ENCODE results near the gene SF1. TPM values are rescaled to one million over a fixed set of nuclear protein-coding genes. Genes with fewer than 3 reads are reported as not detected.
"Not testable (repeated sequence)": the region's sequence is repeated elsewhere in the genome, so short reads cannot be mapped to it uniquely, and the experiment has no call there.

The SF1 gene, protein sequence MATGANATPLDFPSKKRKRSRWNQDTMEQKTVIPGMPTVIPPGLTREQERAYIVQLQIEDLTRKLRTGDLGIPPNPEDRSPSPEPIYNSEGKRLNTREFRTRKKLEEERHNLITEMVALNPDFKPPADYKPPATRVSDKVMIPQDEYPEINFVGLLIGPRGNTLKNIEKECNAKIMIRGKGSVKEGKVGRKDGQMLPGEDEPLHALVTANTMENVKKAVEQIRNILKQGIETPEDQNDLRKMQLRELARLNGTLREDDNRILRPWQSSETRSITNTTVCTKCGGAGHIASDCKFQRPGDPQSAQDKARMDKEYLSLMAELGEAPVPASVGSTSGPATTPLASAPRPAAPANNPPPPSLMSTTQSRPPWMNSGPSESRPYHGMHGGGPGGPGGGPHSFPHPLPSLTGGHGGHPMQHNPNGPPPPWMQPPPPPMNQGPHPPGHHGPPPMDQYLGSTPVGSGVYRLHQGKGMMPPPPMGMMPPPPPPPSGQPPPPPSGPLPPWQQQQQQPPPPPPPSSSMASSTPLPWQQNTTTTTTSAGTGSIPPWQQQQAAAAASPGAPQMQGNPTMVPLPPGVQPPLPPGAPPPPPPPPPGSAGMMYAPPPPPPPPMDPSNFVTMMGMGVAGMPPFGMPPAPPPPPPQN
- polyA plus RNA-seq (ENCODE audit: insufficient read length): 225 TPM

DNA sequence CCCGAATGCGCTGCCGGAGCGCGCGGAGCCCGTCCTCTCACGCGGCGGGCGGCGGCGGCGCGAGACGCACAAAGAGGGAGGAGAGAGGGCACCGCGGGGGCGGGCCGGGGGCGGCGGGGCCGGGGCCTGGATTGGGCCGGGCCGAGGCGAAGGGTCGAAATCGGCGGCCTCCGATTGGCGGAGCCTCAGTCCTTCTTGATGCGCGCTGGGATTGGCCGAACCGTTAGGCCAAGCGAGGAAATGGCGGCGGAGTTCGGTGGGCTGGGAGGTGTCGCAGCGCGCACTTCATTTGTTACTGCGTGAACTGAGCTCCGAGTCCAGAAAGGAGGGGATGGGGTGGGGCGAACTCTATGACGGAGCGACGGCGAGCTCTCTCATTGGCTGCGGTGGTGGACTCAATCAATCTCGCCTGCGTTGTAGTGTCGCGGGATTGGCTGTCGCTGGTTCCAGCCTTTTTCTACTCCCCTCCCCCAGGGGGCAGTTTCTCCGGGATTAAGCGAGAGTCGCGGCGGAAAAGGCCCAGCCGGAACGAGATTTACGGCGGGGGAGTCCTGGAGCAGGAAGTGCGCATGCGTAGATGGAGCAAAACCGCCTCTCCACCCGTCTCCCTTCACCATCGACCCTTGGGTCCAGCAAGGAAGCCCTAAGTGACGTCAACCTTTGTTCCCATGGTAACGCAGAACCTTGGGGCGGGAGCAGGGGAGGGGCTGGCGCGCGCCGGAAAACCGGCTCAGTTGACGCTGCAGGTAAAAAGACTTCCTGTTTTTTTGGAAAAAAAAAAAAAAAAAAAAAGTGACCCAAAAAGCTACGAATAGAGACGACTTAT lies at the start of gene SF1:
SF1 (minus strand) TSS at position 70 of the 826 bp plus-strand sequence. CDS start 150 bp downstream, outside the sequence.
- DNase-seq (ENCODE audit: low read depth): peak; percentile 99

GRCh38 chr11:64827451-64827839 lies 49.1 kb upstream of the SF1 start:
- DNase-seq (ENCODE audit: low read depth): no peak

- no peak for DNase-seq (ENCODE audit: low read depth)
Observed at GRCh38 chr11:64826578-64827450, 48.5 kb upstream of the SF1 start.

- DNase-seq (ENCODE audit: low read depth): no peak
Observed at GRCh38 chr11:64826062-64826461, 47.7 kb upstream of the SF1 start.

GRCh38 chr11:64823568-64824119 lies 45.3 kb upstream of the SF1 start:
- DNase-seq (ENCODE audit: low read depth): no peak

- no peak for DNase-seq (ENCODE audit: low read depth)
Observed at GRCh38 chr11:64817476-64817875, 39.1 kb upstream of the SF1 start.

DNA sequence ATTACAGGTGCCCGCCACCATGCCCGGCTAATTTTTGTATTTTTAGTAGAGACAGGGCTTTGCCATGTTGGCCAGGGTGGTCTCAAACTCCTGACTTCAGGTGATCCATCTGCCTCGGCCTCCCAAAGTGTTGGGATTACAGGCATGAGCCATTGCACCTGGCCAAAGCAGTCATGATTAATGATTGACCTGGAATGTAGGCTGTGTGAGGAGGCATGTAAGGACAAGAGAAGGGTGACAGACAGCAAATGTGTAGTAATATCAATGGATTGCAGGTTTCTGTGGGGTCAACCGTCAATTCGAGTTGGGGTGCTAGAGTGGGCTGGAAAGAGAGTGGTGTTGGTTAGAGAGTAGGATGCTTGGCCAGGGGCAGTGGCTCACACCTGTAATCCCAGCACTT lies 37.1 kb upstream of the SF1 start:
- DNase-seq (ENCODE audit: low read depth): not testable (repeated sequence)

- no peak for DNase-seq (ENCODE audit: low read depth)
Observed at GRCh38 chr11:64814712-64815187, 36.4 kb upstream of the SF1 start.

GRCh38 chr11:64813826-64814225 lies 35.5 kb upstream of the SF1 start:
- no peak for DNase-seq (ENCODE audit: low read depth)

GRCh38 chr11:64810891-64811272 lies 32.5 kb upstream of the SF1 start:
- DNase-seq (ENCODE audit: low read depth): no peak

DNA sequence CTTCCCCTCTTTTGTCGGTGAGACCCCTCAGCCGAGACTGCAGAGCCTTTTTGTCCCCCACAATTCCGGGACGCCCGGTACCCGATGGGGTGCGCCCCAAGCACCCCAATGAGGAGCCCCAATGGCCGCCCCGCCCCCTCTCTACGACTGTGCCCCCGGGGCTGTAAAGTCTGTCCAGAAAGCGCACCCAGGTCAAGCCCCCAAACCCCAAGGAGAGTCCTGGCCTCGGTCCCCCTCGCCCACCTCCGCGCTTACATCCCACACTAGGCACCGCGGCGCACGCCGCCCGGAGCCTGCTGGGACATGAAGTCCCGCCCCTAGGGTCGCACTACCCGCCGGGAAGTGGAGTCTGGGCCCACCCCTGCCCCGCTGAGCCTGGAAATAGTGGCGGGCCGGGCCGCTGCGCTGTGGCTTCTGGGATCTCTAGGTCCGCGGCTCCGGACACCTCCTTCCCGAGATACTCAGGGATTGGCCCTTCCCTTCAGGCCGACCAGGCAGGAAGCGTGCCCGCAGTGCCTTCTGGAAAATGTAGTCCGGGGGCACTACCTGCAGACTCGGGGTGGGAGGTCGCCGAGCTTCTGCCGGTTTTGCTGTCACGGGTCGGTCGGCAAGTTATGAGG lies 32.0 kb upstream of the SF1 start, which contains the start of gene MEN1:
MEN1 (minus strand) TSS at position 281 of the 620 bp plus-strand sequence. CDS start 442 bp downstream, outside the sequence.
- DNase-seq (ENCODE audit: low read depth): peak; percentile 77

DNA sequence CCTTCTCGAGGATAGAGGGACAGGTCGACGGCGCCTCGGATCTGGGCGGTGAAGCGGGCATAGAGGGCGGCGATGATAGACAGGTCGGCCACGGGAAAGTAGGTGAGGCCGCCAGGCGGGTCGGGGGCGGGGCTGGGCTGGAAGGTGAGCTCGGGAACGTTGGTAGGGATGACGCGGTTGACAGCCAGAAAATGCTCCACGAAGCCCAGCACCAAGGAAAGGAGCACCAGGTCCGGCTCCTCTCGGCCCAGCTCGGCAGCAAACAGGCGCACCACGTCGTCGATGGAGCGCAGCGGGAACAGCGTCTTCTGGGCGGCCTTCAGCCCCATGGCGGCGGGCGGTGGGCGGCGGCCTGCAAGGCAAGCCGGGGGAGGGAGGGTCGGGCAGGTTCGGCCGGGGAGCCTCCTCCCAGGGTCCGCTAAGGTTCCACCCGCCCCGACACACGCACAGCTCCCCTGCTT lies 31.5 kb upstream of the SF1 start:
- DNase-seq (ENCODE audit: low read depth): no peak

DNA sequence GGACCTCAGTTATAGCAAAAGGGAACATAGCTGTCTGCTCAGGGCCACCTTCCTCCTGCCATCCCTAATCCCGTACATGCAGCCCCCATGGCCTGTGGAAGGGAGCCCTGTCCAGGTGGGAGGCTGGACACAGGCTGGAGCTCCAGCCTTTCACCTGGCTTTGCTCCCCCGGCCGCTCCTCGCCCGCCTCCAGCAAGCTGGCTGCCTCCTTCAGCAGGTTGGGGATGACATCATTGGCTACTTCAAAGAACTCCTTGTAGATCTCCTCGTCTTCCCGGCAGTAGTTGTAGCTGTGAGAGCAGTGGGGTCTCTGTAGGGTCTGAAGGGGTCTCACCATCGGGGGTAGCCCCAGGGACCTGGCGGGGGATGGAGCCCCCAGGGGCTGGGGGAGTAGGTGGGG lies 27.1 kb upstream of the SF1 start:
- DNase-seq (ENCODE audit: low read depth): no peak

- no peak for DNase-seq (ENCODE audit: low read depth)
Observed at GRCh38 chr11:64804346-64805210, 26.2 kb upstream of the SF1 start.

- no peak for DNase-seq (ENCODE audit: low read depth)
Observed at GRCh38 chr11:64803846-64804345, 25.6 kb upstream of the SF1 start.

- peak; percentile 51 for DNase-seq (ENCODE audit: low read depth)
Observed at GRCh38 chr11:64803158-64803845, 25.0 kb upstream of the SF1 start, which contains the start of gene MAP4K2. TSS of gene MAP4K2 (minus strand) at chr11:64803214. CDS start at chr11:64803149, 65 bp downstream.

- no peak for DNase-seq (ENCODE audit: low read depth)
Observed at GRCh38 chr11:64802370-64803157, 24.2 kb upstream of the SF1 start.
